Kidney (tissue), 14 donors: ENCODE data around the gene PRR3. TPM values are rescaled to one million over a fixed set of nuclear protein-coding genes. Genes with fewer than 3 reads are reported as not detected.

Experiments used
- DNase-seq, 5 donors: peaks; one replicate each; pipeline ENCODE4 v3.0.0-alpha.2; 2013 to 2020
- FAIRE-seq: peaks from 2 replicates; lab custom pipeline; 2012; peaks lifted over from hg19 to GRCh38; lab: Jason Lieb, UNC
- H3K27ac ChIP-seq, 2 donors: one replicate each; pipeline ENCODE4 v1.7.0; 2013; ENCODE audit warnings: low read depth in 2 of 2, low read length in 2 of 2, inconsistent platforms in 1 of 2
- H3K27me3 ChIP-seq: one replicate; pipeline ENCODE4 v1.7.1; 2013; ENCODE audit warnings: low read length, inconsistent platforms; ENCODE audit not compliant: control insufficient read depth, insufficient read depth
- H3K36me3 ChIP-seq, 3 donors: one replicate each; pipeline versions ENCODE4 v1.7.0 to v1.7.1; 2013; ENCODE audit warnings: low read length in 3 of 3, control low read depth in 1 of 3, inconsistent platforms in 1 of 3; ENCODE audit not compliant: insufficient read depth in 3 of 3, control insufficient read depth in 2 of 3
- H3K4me1 ChIP-seq, 3 donors: one replicate each; pipeline versions ENCODE4 v1.7.0 to v1.7.1; 2013; ENCODE audit warnings: low read length in 3 of 3, inconsistent platforms in 1 of 3, low read depth in 1 of 3; ENCODE audit not compliant: control insufficient read depth in 2 of 3, insufficient read depth in 2 of 3
- H3K4me3 ChIP-seq, 3 donors: one replicate each; pipeline versions ENCODE4 v1.7.0 to v1.8.1; 2013; ENCODE audit warnings: low read length in 3 of 3, control low read depth in 1 of 3, inconsistent platforms in 1 of 3
- H3K9ac ChIP-seq, 3 donors: one replicate each; pipeline versions ENCODE4 v1.7.0 to v1.7.1; 2013; ENCODE audit warnings: low read length in 3 of 3, control low read depth in 1 of 3, inconsistent platforms in 1 of 3
- H3K9me3 ChIP-seq, 3 donors: one replicate each; pipeline versions ENCODE4 v1.7.0 to v1.7.1; 2013; ENCODE audit warnings: low read length in 3 of 3, control low read depth in 1 of 3, inconsistent platforms in 1 of 3; ENCODE audit not compliant: control insufficient read depth in 2 of 3, insufficient read depth in 1 of 3
- CTCF ChIP-seq: IDR thresholded peaks from 3 replicates; pipeline ENCODE4 v1.5.1; 2012; ENCODE audit warnings: mild to moderate bottlenecking, moderate library complexity, borderline replicate concordance; ENCODE audit not compliant: insufficient read depth; ENCODE audit errors: extremely low read depth
- intact Hi-C: fragments of 100-400 bp; cut with DNase I; formaldehyde crosslinking; loops from one replicate; pipeline ENCODE4 v1.11.1; 2022
- polyA plus RNA-seq: library from polyadenylated mRNA; stranded (reverse); fragments of 350-450 nt; fragmentation: Illumina TruSeq; extraction: RNeasy Lipid Tissue Mini Kit (QIAGEN cat#74804); gene quantifications from one replicate; pipeline ENCODE4 v1.2.3, GENCODE V29; 2014; ENCODE audit warnings: low read depth, low replicate concordance; ENCODE audit not compliant: insufficient read depth
- total RNA-seq: library from RNA; stranded (reverse); fragmentation: NEBNext Ultra II Directional; extraction: Animal tissue kit (Norgen Biotek cat#: 25700); gene quantifications from one replicate; pipeline ENCODE4 v1.2.1, GENCODE V29; 2021
- donor health status: control.
- donor health status: control.
- donor health status: control.
- donor health status: control.
- donor health status: control.
- donor health status: DM: yes; HTN: yes; CAD: no.
- donor health status: Normal renal cell carcinoma (clear cell type).

PRR3 gene
- total and polyA plus RNA-seq, 2 donors from 2014 or later, result 7.9 to 9.3 TPM

- H3K4me1 ChIP-seq, result peaks cover 0 to 24% (median 22%) of the 10 kb centered on the region in 3 donors
- H3K36me3 ChIP-seq, result peaks cover 0 to 1% (median 0%) of the 10 kb centered on the region in 3 donors
- no peak overlapping the region for H3K9ac ChIP-seq
- intact Hi-C loops, result no loop called here
- FAIRE-seq (no peak), DNase-seq (no peak)
- TF ChIP-seq CTCF, result no peak
- H3K27ac ChIP-seq, result no peak overlapping the region
- no peaks in the 10 kb centered on the region for H3K27me3 ChIP-seq
- H3K9me3 ChIP-seq, result no peaks in the 10 kb centered on the region
- H3K4me3 ChIP-seq, result no peak overlapping the region
Observed at GRCh38 chr6:30568245-30568644, 11.2 kb downstream of the PRR3 start.

GRCh38 chr6:30570263-30570662 is 13.2 kb downstream of the PRR3 start:
- H3K4me1 ChIP-seq, result peaks cover 0 to 29% (median 28%) of the 10 kb centered on the region in 3 donors
- peak overlapping the region; percentile 90 to 93 (median 92) for H3K4me3 ChIP-seq
- FAIRE-seq (no peak), DNase-seq (no peak)
- H3K27ac ChIP-seq, result peak overlapping the region in 1 of 2 donors; percentile 96
- H3K36me3 ChIP-seq, result no peaks in the 10 kb centered on the region
- H3K9me3 ChIP-seq, result no peaks in the 10 kb centered on the region
- peak overlapping the region; percentile 67 to 84 (median 83) for H3K9ac ChIP-seq
- no peak for TF ChIP-seq CTCF
- no peaks in the 10 kb centered on the region for H3K27me3 ChIP-seq
- intact Hi-C loops, result no loop called here

- Histone ChIP-seq H3K27me3 (no peaks in the 10 kb centered on the region), H3K9ac (peak overlapping the region; percentile 67 to 84 (median 83)), H3K27ac (peak overlapping the region; percentile 96 to 97), H3K4me1 (peaks cover 0 to 29% (median 26%) of the 10 kb centered on the region in 3 donors), H3K9me3 (no peaks in the 10 kb centered on the region), H3K36me3 (no peaks in the 10 kb centered on the region), H3K4me3 (peak overlapping the region; percentile 90 to 93 (median 92))
- TF ChIP-seq CTCF, result no peak
- no peak for FAIRE-seq
- intact Hi-C loops, result no loop called here
- DNase-seq, result peak in 1 of 5 donors; percentile 75
Observed at GRCh38 chr6:30570740-30571074, 13.6 kb downstream of the PRR3 start.

- FAIRE-seq (peak; percentile 54), DNase-seq (peak; percentile 98 to 100 (median 99))
- Histone ChIP-seq H3K9me3 (no peaks in the 10 kb centered on the region), H3K4me3 (peak within 1 kb of the TSS; percentile 90 to 93 (median 92)), H3K9ac (peak within 1 kb of the TSS; percentile 79 to 90 (median 86)), H3K27me3 (no peaks in the 10 kb centered on the region), H3K27ac (peak within 1 kb of the TSS; percentile 96 to 97), H3K4me1 (peaks cover 0 to 29% (median 24%) of the 10 kb centered on the region in 3 donors), H3K36me3 (no peaks in the 10 kb centered on the region)
- no peak for TF ChIP-seq CTCF
- intact Hi-C loops, result no loop called here
Observed at GRCh38 chr6:30571075-30571761, 14.1 kb downstream of the PRR3 start, which contains the start of gene ABCF1. ABCF1 (plus strand) TSS chr6:30571442; CDS start chr6:30571488, 46 bp downstream.
